HCT116 (cell line): ENCODE measurements around the gene TECPR1. TPM values are rescaled to one million over a fixed set of nuclear protein-coding genes. Genes with fewer than 3 reads are reported as not detected.
A peak's percentile ranks its signal among the peaks of the same experiment; 100 is the strongest.

Experiments
- ATAC-seq: fragments of 200-7000 bp; cut with Tn5 transposase; 2 replicates; pipeline ENCODE4 v1.9.1; 2020; ENCODE audit warnings: mild to moderate bottlenecking, moderate library complexity
- BruUV-seq: library from RNA; stranded (reverse); fragments of 400-500 nt; replicated peaks from 2 replicates; lab custom pipeline; 2021; lab: Mats Ljungman, UMichigan
- CTCF ChIA-PET: fragments of 300-600 bp; sonication (Branson Sonifier 250); formaldehyde crosslinking; loops from one replicate; lab custom pipeline; 2021; ENCODE audit warnings: antibody characterized with exemption; lab: Charles Lee
- POLR2A ChIA-PET: fragments of 300-600, 350-600 bp; sonication (Branson Sonifier 250); formaldehyde crosslinking; loops from one replicate; lab custom pipeline; 2021; ENCODE audit warnings: antibody characterized with exemption; lab: Charles Lee
- RAD21 ChIA-PET, 2 experiments: fragments of 300-600 bp; sonication (Branson Sonifier 250); formaldehyde crosslinking; loops; one replicate each; lab custom pipeline; 2023; ENCODE audit warnings: low total read pairs in 2 of 2; ENCODE audit not compliant: uncharacterized antibody in 2 of 2, unreplicated experiment in 2 of 2, low non-redundant PET in 1 of 2; lab: Charles Lee
- DNase-seq: peaks from one replicate; pipeline ENCODE4 v3.0.0-alpha.2; 2010; ENCODE audit warnings: low read depth, low spot score
- H2AFZ ChIP-seq: fragments of 200-600 bp; shearing (Covaris generic), sonication (generic); 2 replicates; pipeline ENCODE4 v1.6.1; 2017; ENCODE audit warnings: low read depth, mixed run types, mixed read lengths, antibody characterized with exemption, low read length; ENCODE audit not compliant: poor library complexity, severe bottlenecking
- H3K27ac ChIP-seq: 2 replicates; pipeline ENCODE4 v1.5.1; 2012; ENCODE audit warnings: low read depth, low read length
- H3K27me3 ChIP-seq: fragments of 200-600 bp; sonication (generic); 2 replicates; pipeline ENCODE4 v1.6.1; 2016; ENCODE audit warnings: mixed run types, low read length, mixed read lengths; ENCODE audit not compliant: insufficient read depth
- H3K36me3 ChIP-seq, 2 experiments: fragments of 200-500 bp in 1 of 2; fragments of 200-600 bp in 1 of 2; sonication (Bioruptor generic) in 1 of 2; sonication (generic) in 1 of 2; 2 replicates each; pipeline versions ENCODE4 v1.5.1 to v1.6.1; 2014 to 2016; ENCODE audit warnings: low read length in 2 of 2, inconsistent platforms in 1 of 2, mixed read lengths in 1 of 2, mixed run types in 1 of 2; ENCODE audit not compliant: insufficient read depth in 2 of 2, control insufficient read depth in 1 of 2
- H3K4me1 ChIP-seq, 2 experiments: fragments of 200-600 bp in 1 of 2; sonication (generic) in 1 of 2; 2 replicates each; pipeline versions ENCODE4 v1.5.1 to v1.6.1; 2012 to 2017; ENCODE audit warnings: low read length in 2 of 2, inconsistent platforms in 1 of 2, mild to moderate bottlenecking in 1 of 2, mixed read lengths in 1 of 2, mixed run types in 1 of 2, moderate library complexity in 1 of 2; ENCODE audit not compliant: insufficient read depth in 2 of 2, control insufficient read depth in 1 of 2
- H3K4me2 ChIP-seq: fragments of 200-600 bp; sonication (generic); 2 replicates; pipeline ENCODE4 v1.6.1; 2017; ENCODE audit warnings: mixed run types, low read length, mixed read lengths
- H3K4me3 ChIP-seq, 2 experiments: fragments of 200-600 bp in 1 of 2; sonication (generic) in 1 of 2; replicated peaks in 1 of 2; 2 replicates each; pipeline ENCODE4 v1.5.1; 2011 to 2016; ENCODE audit warnings: low read length in 2 of 2, control low read depth in 1 of 2, low read depth in 1 of 2, mild to moderate bottlenecking in 1 of 2, mixed read lengths in 1 of 2, mixed run types in 1 of 2
- H3K79me2 ChIP-seq: fragments of 200-600 bp; sonication (generic); 2 replicates; pipeline ENCODE4 v1.6.1; 2017; ENCODE audit warnings: mild to moderate bottlenecking, mixed run types, low read length, moderate library complexity, mixed read lengths; ENCODE audit not compliant: insufficient read depth
- H3K9ac ChIP-seq: fragments of 200-600 bp; sonication (generic); 2 replicates; pipeline ENCODE4 v1.6.1; 2016; ENCODE audit warnings: low read length, mixed read lengths
- H3K9me2 ChIP-seq: fragments of 200-600 bp; sonication (generic), shearing (Covaris generic); 2 replicates; pipeline ENCODE4 v1.6.1; 2017; ENCODE audit warnings: mixed run types, mild to moderate bottlenecking, moderate library complexity; ENCODE audit not compliant: insufficient read depth
- H3K9me3 ChIP-seq, 2 experiments: fragments of 200-500 bp in 1 of 2; fragments of 200-600 bp in 1 of 2; sonication (Bioruptor generic) in 1 of 2; sonication (generic) in 1 of 2; 2 replicates each; pipeline ENCODE4 v1.6.1; 2014 to 2017; ENCODE audit warnings: low read length in 2 of 2, mixed read lengths in 2 of 2, inconsistent platforms in 1 of 2, low read depth in 1 of 2, mild to moderate bottlenecking in 1 of 2, mixed run types in 1 of 2, moderate library complexity in 1 of 2; ENCODE audit not compliant: control insufficient read depth in 1 of 2, insufficient read depth in 1 of 2
- H4K20me1 ChIP-seq: fragments of 200-600 bp; sonication (generic), shearing (Covaris generic); 2 replicates; pipeline ENCODE4 v1.6.1; 2017; ENCODE audit warnings: mixed run types, mild to moderate bottlenecking, moderate library complexity; ENCODE audit not compliant: insufficient read depth
- CBX3 ChIP-seq: IDR thresholded peaks from 2 replicates; pipeline ENCODE4 v1.6.1; 2012; ENCODE audit warnings: low read depth
- FOSL1 ChIP-seq: IDR thresholded peaks from 2 replicates; pipeline ENCODE4 v1.6.1; 2012; ENCODE audit warnings: low read depth
- POLR2AphosphoS5 ChIP-seq: IDR thresholded peaks from 2 replicates; pipeline ENCODE4 v1.6.1; 2011; ENCODE audit warnings: mild to moderate bottlenecking, low read depth, low read length, moderate library complexity
- SP1 ChIP-seq: IDR thresholded peaks from 2 replicates; pipeline ENCODE4 v1.6.1; 2012; ENCODE audit warnings: low read depth
- ZFX ChIP-seq: fragments of 450-650 bp; IDR thresholded peaks from 2 replicates; pipeline ENCODE4 v1.6.1; 2017
- ZNF274 ChIP-seq: fragments of 200-500 bp; sonication (Bioruptor generic); IDR thresholded peaks from 2 replicates; pipeline ENCODE4 v1.6.1; 2014; ENCODE audit warnings: mild to moderate bottlenecking, low read depth, low read length, inconsistent platforms
- intact Hi-C: fragments of 100-400 bp; cut with micrococcal nuclease; formaldehyde crosslinking; loops from 2 replicates; pipeline ENCODE4 v1.10.0; 2022
- total RNA-seq: library from RNA; stranded (reverse); gene quantifications from one replicate; pipeline ENCODE4 v1.2.1, GENCODE V29; 2021; ENCODE audit not compliant: unreplicated experiment

The TECPR1 gene
- total RNA-seq, 1 experiment from 2014 or later = 19.9 TPM

DNA sequence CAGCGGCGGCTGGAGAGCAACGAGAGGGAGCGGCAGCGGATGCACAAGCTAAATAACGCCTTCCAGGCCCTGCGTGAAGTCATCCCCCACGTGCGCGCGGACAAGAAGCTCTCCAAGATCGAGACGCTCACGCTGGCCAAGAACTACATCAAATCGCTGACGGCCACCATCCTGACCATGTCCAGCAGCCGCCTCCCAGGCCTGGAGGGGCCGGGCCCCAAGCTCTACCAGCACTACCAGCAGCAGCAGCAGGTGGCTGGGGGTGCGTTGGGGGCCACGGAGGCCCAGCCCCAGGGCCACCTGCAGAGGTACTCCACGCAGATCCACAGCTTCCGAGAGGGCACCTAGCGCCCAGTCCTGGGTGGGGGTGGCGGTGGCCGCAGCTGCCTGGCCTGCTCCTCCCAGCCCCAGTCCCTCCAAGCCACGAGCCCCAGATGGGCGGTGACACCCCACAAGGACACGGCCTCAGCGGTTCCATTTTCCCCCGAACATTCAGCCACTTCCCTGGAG lies 39.4 kb downstream of the TECPR1 start:
- CTCF ChIA-PET = no interaction called here
- H4K20me1 ChIP-seq = no peaks in the 10 kb centered on the region
- TSS peak; percentile 30 for BruUV-seq
- H3K36me3 ChIP-seq = peaks cover 0 to under 1% of the 10 kb centered on the region in 2 experiments; a peak in 1 of 4 replicates
- TF ChIP-seq ZFX (no peak), FOSL1 (no peak), ZNF274 (no peak), SP1 (no peak)
- H3K9ac ChIP-seq = no peak overlapping the region
- H2AFZ ChIP-seq = no peak overlapping the region
- ATAC-seq (no peak), DNase-seq (no peak)
- no peaks in the 10 kb centered on the region for H3K9me2 ChIP-seq
- H3K4me1 ChIP-seq = peaks cover 3 to 7% of the 10 kb centered on the region in 2 experiments; a peak in 2 of 4 replicates
- H3K79me2 ChIP-seq = no peaks in the 10 kb centered on the region
- H3K4me2 ChIP-seq = no peak overlapping the region
- no peak overlapping the region for H3K4me3 ChIP-seq
- RAD21 ChIA-PET = no interaction called here
- no peaks in the 10 kb centered on the region for H3K9me3 ChIP-seq
- POLR2A ChIA-PET = no interaction called here
- H3K27me3 ChIP-seq = no peaks in the 10 kb centered on the region
- intact Hi-C loops = no loop called here
- no peak overlapping the region; the same call in 1 of the 2 replicates for H3K27ac ChIP-seq

DNA sequence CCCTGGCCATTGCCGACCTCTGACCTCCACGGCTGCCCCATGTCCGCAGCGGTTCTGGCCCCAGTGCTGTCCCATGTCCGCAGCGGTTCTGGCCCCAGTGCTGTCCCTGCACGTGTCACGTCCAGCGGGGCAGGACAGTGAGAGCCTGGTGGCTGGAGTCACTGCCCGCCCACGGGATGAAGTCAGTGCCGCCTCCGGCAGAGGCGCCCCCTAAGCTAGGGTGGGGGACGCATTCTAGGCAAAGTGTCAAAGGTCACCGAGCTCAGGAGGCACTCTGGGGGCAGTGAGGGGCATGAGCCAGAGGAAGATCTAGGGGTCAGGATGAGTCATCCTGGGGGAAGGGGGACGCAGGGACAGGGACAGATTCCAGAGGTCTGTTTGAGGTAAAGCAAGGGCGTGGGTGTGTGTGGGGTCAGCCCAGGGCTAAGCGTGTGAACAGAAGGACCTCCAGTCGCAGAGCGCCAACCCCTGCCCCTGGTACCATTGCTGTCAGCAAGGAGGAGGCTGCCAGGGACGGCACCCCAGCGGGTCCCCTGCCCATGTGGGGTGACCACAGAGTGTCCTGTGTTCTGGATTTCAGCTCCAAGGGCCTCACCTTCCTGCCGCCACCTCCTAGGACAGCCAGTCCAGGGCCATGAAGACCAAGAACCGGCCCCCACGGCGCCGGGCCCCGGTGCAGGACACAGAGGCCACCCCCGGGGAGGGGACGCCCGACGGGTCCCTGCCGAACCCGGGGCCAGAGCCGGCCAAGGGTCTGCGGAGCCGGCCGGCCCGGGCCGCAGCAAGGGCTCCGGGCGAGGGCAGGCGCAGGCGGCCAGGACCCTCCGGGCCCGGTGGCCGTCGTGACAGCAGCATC lies 40.1 kb downstream of the TECPR1 start:
- ChIA-PET RAD21 (no interaction called here), CTCF (no interaction called here)

More for the DNA sequence above, 40.1 kb downstream of the TECPR1 start:
- no peaks in the 10 kb centered on the region for H3K79me2 ChIP-seq
- H3K4me2 ChIP-seq = peak overlapping the region; percentile 94
- peak overlapping the region; percentile 62 to 72 for H3K4me3 ChIP-seq
- H4K20me1 ChIP-seq = no peaks in the 10 kb centered on the region
- no peaks in the 10 kb centered on the region for H3K9me2 ChIP-seq
- peaks cover 0 to 2% of the 10 kb centered on the region in 2 experiments; a peak in 1 of 4 replicates for H3K36me3 ChIP-seq
- H2AFZ ChIP-seq = no peak overlapping the region
- TSS peak; percentile 35 for BruUV-seq
- no peak for TF ChIP-seq CBX3
- 0 out of 2 replicates have a peak, but pooled peaks have one; percentile 0 for TF ChIP-seq POLR2AphosphoS5
- no peaks in the 10 kb centered on the region for H3K27me3 ChIP-seq
- peak; percentile 61 for ATAC-seq
- H3K9ac ChIP-seq = peak overlapping the region; percentile 67
- no peak for DNase-seq
- intact Hi-C loops = no loop called here
- peaks cover 3 to 7% of the 10 kb centered on the region in 2 experiments; a peak in 2 of 4 replicates for H3K4me1 ChIP-seq
- H3K27ac ChIP-seq = peak overlapping the region; percentile 57; the same call in 1 of the 2 replicates
- POLR2A ChIA-PET = no interaction called here
- H3K9me3 ChIP-seq = no peaks in the 10 kb centered on the region
